Measurements from ENCODE around the gene JPT1.

Gene JPT1

GRCh38 chr17:75109407-75110233 lies 44.7 kb downstream of the JPT1 start, which contains the start of gene ARMC7:
TSS of gene ARMC7 (plus strand) at chr17:75109969. CDS start at chr17:75110289, 320 bp downstream.
- in situ Hi-C loops (cut with HindIII; ENCODE audit: low sequenced_read_pairs): no loop called here

- in situ Hi-C loops (cut with HindIII; ENCODE audit: low sequenced_read_pairs): no loop called here
Observed at GRCh38 chr17:75109046-75109406, 45.3 kb downstream of the JPT1 start.

- in situ Hi-C loops (cut with HindIII; ENCODE audit: low sequenced_read_pairs): no loop called here
Observed at GRCh38 chr17:75108193-75108592, 46.1 kb downstream of the JPT1 start.

GRCh38 chr17:75105126-75106080 lies 48.9 kb downstream of the JPT1 start:
- in situ Hi-C loops (cut with HindIII; ENCODE audit: low sequenced_read_pairs): no loop called here

GRCh38 chr17:75103601-75104554 lies 50.4 kb downstream of the JPT1 start:
- in situ Hi-C loops (cut with HindIII; ENCODE audit: low sequenced_read_pairs): no loop called here

GRCh38 chr17:75102385-75102821 lies 51.9 kb downstream of the JPT1 start:
- in situ Hi-C loops (cut with HindIII; ENCODE audit: low sequenced_read_pairs): no loop called here

GRCh38 chr17:75099881-75100595 lies 54.3 kb downstream of the JPT1 start:
- in situ Hi-C loops (cut with HindIII; ENCODE audit: low sequenced_read_pairs): no loop called here

GRCh38 chr17:75098861-75099260 lies 55.5 kb downstream of the JPT1 start:
- in situ Hi-C loops (cut with HindIII; ENCODE audit: low sequenced_read_pairs): no loop called here

- in situ Hi-C loops (cut with HindIII; ENCODE audit: low sequenced_read_pairs): no loop called here
Observed at GRCh38 chr17:75097865-75098264, 56.4 kb downstream of the JPT1 start.

- in situ Hi-C loops (cut with HindIII; ENCODE audit: low sequenced_read_pairs): no loop called here
Observed at GRCh38 chr17:75096082-75096625, 58.2 kb downstream of the JPT1 start.

GRCh38 chr17:75094871-75095399 lies 59.4 kb downstream of the JPT1 start:
- in situ Hi-C loops (cut with HindIII; ENCODE audit: low sequenced_read_pairs): no loop called here

- in situ Hi-C loops (cut with HindIII; ENCODE audit: low sequenced_read_pairs): no loop called here
Observed at GRCh38 chr17:75093548-75094158, 60.7 kb downstream of the JPT1 start.

- in situ Hi-C loops (cut with HindIII; ENCODE audit: low sequenced_read_pairs): no loop called here
Observed at GRCh38 chr17:75091855-75092327, 62.4 kb downstream of the JPT1 start.

GRCh38 chr17:75090871-75091854 lies 63.1 kb downstream of the JPT1 start:
- in situ Hi-C loops (cut with HindIII; ENCODE audit: low sequenced_read_pairs): no loop called here

GRCh38 chr17:75088465-75089417 lies 65.6 kb downstream of the JPT1 start:
- in situ Hi-C loops (cut with HindIII; ENCODE audit: low sequenced_read_pairs): no loop called here
